Measurements from ENCODE around the gene HIVEP2.

DNA sequence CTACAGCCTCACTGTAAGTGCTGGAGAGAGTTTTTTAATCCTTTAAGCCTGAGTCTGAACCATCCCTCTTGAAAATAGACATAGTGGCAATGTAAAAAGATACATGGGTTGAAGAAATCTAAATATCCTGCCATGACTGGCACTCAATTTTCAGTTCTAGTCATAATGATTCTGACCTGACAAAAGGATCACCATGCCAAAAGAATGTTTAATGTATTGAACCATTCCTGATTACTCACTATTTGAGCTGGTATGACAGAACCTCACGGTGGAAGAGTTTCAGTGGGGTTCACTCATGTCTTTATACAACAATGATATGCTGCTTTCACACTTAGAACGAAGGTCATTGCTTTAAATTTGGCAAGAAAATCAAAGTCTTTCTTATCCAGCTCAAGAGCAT, 93.4 kb downstream of the HIVEP2 start:
- no peak for TF ChIP-seq POLR2A (IDR thresholded peaks at IDR 0.05)
- TF ChIP-seq, protein P1, sequence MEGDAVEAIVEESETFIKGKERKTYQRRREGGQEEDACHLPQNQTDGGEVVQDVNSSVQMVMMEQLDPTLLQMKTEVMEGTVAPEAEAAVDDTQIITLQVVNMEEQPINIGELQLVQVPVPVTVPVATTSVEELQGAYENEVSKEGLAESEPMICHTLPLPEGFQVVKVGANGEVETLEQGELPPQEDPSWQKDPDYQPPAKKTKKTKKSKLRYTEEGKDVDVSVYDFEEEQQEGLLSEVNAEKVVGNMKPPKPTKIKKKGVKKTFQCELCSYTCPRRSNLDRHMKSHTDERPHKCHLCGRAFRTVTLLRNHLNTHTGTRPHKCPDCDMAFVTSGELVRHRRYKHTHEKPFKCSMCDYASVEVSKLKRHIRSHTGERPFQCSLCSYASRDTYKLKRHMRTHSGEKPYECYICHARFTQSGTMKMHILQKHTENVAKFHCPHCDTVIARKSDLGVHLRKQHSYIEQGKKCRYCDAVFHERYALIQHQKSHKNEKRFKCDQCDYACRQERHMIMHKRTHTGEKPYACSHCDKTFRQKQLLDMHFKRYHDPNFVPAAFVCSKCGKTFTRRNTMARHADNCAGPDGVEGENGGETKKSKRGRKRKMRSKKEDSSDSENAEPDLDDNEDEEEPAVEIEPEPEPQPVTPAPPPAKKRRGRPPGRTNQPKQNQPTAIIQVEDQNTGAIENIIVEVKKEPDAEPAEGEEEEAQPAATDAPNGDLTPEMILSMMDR (IDR thresholded peaks at IDR 0.05): no peak
